Hematopoietic multipotent progenitor cell treated with erythropoietin and hydrocortisone succinate and interleukin-3 and kit ligand, for 6 days (in vitro differentiated cells): ENCODE results near the gene ARL10.

Source experiments
- DNase-seq: peaks from one replicate; pipeline ENCODE4 v3.0.0-alpha.2; 2015

Gene ARL10

GRCh38 chr5:176362233-176362490 is 3.1 kb upstream of the ARL10 start:
- DNase-seq: no peak

GRCh38 chr5:176364765-176365350 is 429 bp upstream of the ARL10 start:
- peak; percentile 38 for DNase-seq

GRCh38 chr5:176366232-176366894 is 1.1 kb downstream of the ARL10 start:
- no peak for DNase-seq

- no peak for DNase-seq
Observed at GRCh38 chr5:176368726-176369125, 3.4 kb downstream of the ARL10 start.

- no peak for DNase-seq
Observed at GRCh38 chr5:176369934-176370711, 4.8 kb downstream of the ARL10 start.

- no peak for DNase-seq
Observed at GRCh38 chr5:176371621-176372539, 6.6 kb downstream of the ARL10 start.

GRCh38 chr5:176373100-176373818 is 8.0 kb downstream of the ARL10 start:
- DNase-seq: peak; percentile 58

GRCh38 chr5:176379881-176380280 is 14.6 kb downstream of the ARL10 start:
- peak; percentile 51 for DNase-seq

- DNase-seq: no peak
Observed at GRCh38 chr5:176381423-176381822, 16.1 kb downstream of the ARL10 start.

GRCh38 chr5:176381979-176382378 is 16.7 kb downstream of the ARL10 start:
- no peak for DNase-seq

GRCh38 chr5:176382721-176383120 is 17.4 kb downstream of the ARL10 start:
- DNase-seq: no peak

GRCh38 chr5:176383248-176383905 is 18.1 kb downstream of the ARL10 start:
- no peak for DNase-seq

- no peak for DNase-seq
Observed at GRCh38 chr5:176383961-176384360, 18.7 kb downstream of the ARL10 start.

- no peak for DNase-seq
Observed at GRCh38 chr5:176384366-176384930, 19.2 kb downstream of the ARL10 start.

GRCh38 chr5:176384991-176385390 is 19.7 kb downstream of the ARL10 start:
- DNase-seq: no peak

- no peak for DNase-seq
Observed at GRCh38 chr5:176386491-176386890, 21.2 kb downstream of the ARL10 start.

GRCh38 chr5:176387384-176387925 is 22.2 kb downstream of the ARL10 start:
- peak; percentile 48 for DNase-seq

GRCh38 chr5:176388003-176388443 is 22.7 kb downstream of the ARL10 start:
- peak; percentile 62 for DNase-seq

- DNase-seq: peak; percentile 100
Observed at GRCh38 chr5:176388444-176389134, 23.3 kb downstream of the ARL10 start, which contains the start of the genes HIGD2A and NOP16. HIGD2A (plus strand) TSS chr5:176388751; CDS start chr5:176388820, 69 bp downstream. NOP16 (minus strand) TSS chr5:176388598; CDS start chr5:176388539, 59 bp downstream.
